HG02798 (cell line): ENCODE measurements around the gene GPR50.

ENCODE experiments used
- ATAC-seq: cut with Tn5 transposase; IDR thresholded peaks from one replicate; pipeline ENCODE4 v1.9.1; 2021; ENCODE audit warnings: mild to moderate bottlenecking; ENCODE audit not compliant: unreplicated experiment, poor library complexity

The GPR50 gene

GRCh38 chrX:151176231-151176750 is at the start of gene GPR50:
TSS of gene GPR50 (plus strand) at chrX:151176584. CDS start at chrX:151176722, 138 bp downstream.
- ATAC-seq, result no peak

GRCh38 chrX:151132531-151132930 is 43.9 kb upstream of the GPR50 start:
- no peak for ATAC-seq

- ATAC-seq, result peak; percentile 66
These were observed 24.6 kb upstream of the GPR50 start for GRCh38 chrX:151151665-151152267.

- no peak for ATAC-seq
These were observed 23.3 kb upstream of the GPR50 start for GRCh38 chrX:151153086-151153485.

GRCh38 chrX:151153667-151154066 is 22.7 kb upstream of the GPR50 start:
- no peak for ATAC-seq

- ATAC-seq, result no peak
These were observed 21.1 kb upstream of the GPR50 start for GRCh38 chrX:151155234-151155633.

GRCh38 chrX:151161690-151162089 is 14.7 kb upstream of the GPR50 start:
- no peak for ATAC-seq

- no peak for ATAC-seq
These were observed 8.5 kb upstream of the GPR50 start for GRCh38 chrX:151167791-151168345.

GRCh38 chrX:151169783-151170182 is 6.6 kb upstream of the GPR50 start:
- ATAC-seq, result no peak

- no peak for ATAC-seq
These were observed 1.7 kb upstream of the GPR50 start for GRCh38 chrX:151174581-151175282.

GRCh38 chrX:151175283-151176062 is 911 bp upstream of the GPR50 start:
- no peak for ATAC-seq

- ATAC-seq, result no peak
These were observed 1.0 kb downstream of the GPR50 start for GRCh38 chrX:151177141-151178027.

- ATAC-seq, result no peak
These were observed 2.4 kb downstream of the GPR50 start for GRCh38 chrX:151178746-151179145.

- no peak for ATAC-seq
These were observed 4.0 kb downstream of the GPR50 start for GRCh38 chrX:151180400-151180799.

GRCh38 chrX:151181088-151181487 is 4.7 kb downstream of the GPR50 start:
- ATAC-seq, result no peak

GRCh38 chrX:151183233-151183753 is 6.9 kb downstream of the GPR50 start:
- ATAC-seq, result no peak

- no peak for ATAC-seq
These were observed 7.7 kb downstream of the GPR50 start for GRCh38 chrX:151183912-151184565.

GRCh38 chrX:151184705-151185104 is 8.3 kb downstream of the GPR50 start:
- no peak for ATAC-seq

- no peak for ATAC-seq
These were observed 30.5 kb downstream of the GPR50 start for GRCh38 chrX:151206871-151207270.
